ENCODE data around the gene ZNHIT2. TPM values are rescaled to one million over a fixed set of nuclear protein-coding genes. Genes with fewer than 3 reads are reported as not detected.
A peak's percentile ranks its signal among the peaks of the same experiment; 100 is the strongest.

Gene ZNHIT2
- total RNA-seq, 2 donors from 2014 or later, result 8.7 to 12.0 TPM

DNA sequence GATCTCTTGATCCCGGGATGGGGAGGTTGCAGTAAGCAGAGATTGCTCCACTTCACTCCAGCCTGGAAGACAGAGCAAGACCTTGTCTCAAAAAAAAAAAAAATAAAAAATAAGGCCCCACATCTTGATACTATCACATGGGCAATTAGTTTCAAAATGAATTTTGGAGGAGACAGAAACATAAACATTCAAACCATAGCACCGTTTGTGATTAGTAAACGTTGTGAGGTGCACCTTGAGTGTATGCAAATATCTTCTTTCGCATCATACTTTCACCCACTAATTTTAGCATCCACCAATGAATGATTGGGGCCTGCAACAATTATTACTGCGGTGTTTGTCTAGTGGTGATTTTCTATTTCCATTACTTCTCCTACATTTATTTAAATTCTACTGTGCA lies 41.5 kb upstream of the ZNHIT2 start:
- H3K36me3 ChIP-seq, result no peaks in the 10 kb centered on the region
- TF ChIP-seq, protein P1, sequence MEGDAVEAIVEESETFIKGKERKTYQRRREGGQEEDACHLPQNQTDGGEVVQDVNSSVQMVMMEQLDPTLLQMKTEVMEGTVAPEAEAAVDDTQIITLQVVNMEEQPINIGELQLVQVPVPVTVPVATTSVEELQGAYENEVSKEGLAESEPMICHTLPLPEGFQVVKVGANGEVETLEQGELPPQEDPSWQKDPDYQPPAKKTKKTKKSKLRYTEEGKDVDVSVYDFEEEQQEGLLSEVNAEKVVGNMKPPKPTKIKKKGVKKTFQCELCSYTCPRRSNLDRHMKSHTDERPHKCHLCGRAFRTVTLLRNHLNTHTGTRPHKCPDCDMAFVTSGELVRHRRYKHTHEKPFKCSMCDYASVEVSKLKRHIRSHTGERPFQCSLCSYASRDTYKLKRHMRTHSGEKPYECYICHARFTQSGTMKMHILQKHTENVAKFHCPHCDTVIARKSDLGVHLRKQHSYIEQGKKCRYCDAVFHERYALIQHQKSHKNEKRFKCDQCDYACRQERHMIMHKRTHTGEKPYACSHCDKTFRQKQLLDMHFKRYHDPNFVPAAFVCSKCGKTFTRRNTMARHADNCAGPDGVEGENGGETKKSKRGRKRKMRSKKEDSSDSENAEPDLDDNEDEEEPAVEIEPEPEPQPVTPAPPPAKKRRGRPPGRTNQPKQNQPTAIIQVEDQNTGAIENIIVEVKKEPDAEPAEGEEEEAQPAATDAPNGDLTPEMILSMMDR (IDR thresholded peaks at IDR 0.05), result no peak

DNA sequence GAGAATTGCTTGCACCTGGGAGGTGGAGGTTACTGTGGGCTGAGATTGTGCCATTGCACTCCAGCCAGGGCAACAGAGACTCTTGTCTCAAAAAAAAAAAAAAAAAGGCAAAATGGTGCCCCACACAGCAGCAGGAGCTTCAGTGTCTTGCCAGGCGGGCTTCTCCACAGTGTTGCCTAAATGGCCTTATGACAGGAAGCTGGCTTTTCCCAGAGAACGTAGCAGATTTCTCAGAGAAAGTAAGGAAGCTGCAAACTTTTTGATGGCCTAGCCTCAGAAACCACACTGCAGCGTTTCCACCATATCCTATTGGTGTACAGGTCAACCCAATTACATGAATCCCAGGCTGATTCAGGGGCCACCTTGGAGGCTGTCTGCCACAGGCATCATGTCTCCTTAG lies 39.8 kb upstream of the ZNHIT2 start:
- Histone ChIP-seq H3K4me3 (no peak overlapping the region), H3K9me3 (no peaks in the 10 kb centered on the region)

More for the DNA sequence above, 41.5 kb upstream of the ZNHIT2 start:
- no peak overlapping the region for H3K4me3 ChIP-seq
- H3K27me3 ChIP-seq, result no peaks in the 10 kb centered on the region
- H3K27ac ChIP-seq, result no peak overlapping the region
- H3K9me3 ChIP-seq, result no peaks in the 10 kb centered on the region
- H3K4me1 ChIP-seq, result no peaks in the 10 kb centered on the region
- no peak for DNase-seq (ENCODE audit: low spot score)

DNA sequence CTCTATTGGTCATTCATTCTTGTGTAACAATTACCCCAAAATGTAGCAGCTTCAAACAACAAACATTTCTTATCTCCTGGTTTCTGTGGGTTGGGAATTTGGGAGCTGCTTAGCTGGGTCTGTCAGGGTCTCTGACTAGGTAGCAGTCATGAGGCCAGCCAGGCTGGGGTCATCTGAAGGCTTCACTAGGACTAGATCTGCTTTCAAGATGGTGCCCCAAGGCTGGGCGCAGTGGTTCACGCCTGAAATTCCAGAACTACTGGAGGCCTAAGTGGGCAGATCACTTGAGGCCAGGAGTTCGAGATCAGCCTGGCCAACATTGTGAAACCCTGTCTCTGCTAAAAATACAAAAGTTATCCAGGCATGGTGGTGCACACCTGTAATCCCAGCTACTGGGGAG lies 39.4 kb upstream of the ZNHIT2 start:
- no peaks in the 10 kb centered on the region for H3K27me3 ChIP-seq
- H3K4me3 ChIP-seq, result no peak overlapping the region
- no peaks in the 10 kb centered on the region for H3K9me3 ChIP-seq
- TF ChIP-seq, protein P1 (IDR thresholded peaks at IDR 0.05), result no peak
- no peaks in the 10 kb centered on the region for H3K4me1 ChIP-seq
- H3K27ac ChIP-seq, result no peak overlapping the region
- no peaks in the 10 kb centered on the region for H3K36me3 ChIP-seq
- DNase-seq (ENCODE audit: low spot score), result no peak

More for the DNA sequence above, 39.8 kb upstream of the ZNHIT2 start:
- TF ChIP-seq, protein P1 (IDR thresholded peaks at IDR 0.05), result no peak
- H3K27me3 ChIP-seq, result no peaks in the 10 kb centered on the region
- DNase-seq (ENCODE audit: low spot score), result no peak
- no peaks in the 10 kb centered on the region for H3K4me1 ChIP-seq
- H3K36me3 ChIP-seq, result no peaks in the 10 kb centered on the region
- H3K27ac ChIP-seq, result no peak overlapping the region

DNA sequence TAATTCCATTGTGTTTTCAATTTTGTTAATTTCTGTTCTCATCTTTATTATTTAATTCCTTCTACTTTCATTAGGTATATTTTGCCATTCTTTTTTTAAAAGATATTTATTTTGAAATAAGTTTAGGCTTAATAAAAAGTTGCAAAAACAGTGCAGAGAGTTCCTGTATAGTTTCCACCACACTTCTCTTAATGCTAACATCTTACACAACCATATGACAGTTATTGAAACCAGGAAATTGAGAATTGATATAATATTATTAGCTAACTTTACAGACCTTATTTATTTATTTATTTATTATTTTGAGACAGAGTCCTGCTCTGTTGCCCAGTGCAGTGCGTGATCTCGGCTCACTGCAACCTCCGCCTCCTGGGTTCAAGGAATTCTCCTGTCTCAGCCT lies 38.8 kb upstream of the ZNHIT2 start:
- Histone ChIP-seq H3K27ac (no peak overlapping the region), H3K4me1 (peaks cover 0 to 6% of the 10 kb centered on the region in 2 donors), H3K36me3 (no peaks in the 10 kb centered on the region), H3K9me3 (no peaks in the 10 kb centered on the region), H3K27me3 (no peaks in the 10 kb centered on the region), H3K4me3 (no peak overlapping the region)
- DNase-seq (ENCODE audit: low spot score), result no peak
- TF ChIP-seq, protein P1 (IDR thresholded peaks at IDR 0.05), result no peak

DNA sequence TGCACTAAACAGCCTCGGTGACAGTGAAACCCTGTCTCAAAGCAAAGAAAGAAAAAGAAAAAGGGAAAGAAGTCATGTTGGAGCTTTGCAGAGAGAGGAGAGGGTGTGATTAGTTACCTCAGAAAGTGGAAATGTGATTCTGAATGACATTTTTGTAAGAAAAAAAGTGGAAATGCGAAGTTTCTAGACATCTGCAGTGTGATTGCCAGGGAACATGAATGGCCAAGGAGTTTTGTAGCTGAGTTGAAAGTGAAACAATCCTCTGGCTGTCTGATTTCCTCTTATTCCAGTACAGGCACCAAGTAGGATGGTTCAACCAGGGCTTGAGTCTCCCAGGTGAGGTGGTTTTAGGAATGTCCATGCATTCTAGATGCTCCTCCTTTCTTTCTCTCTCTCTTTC lies 34.6 kb upstream of the ZNHIT2 start:
- no peak overlapping the region for H3K27ac ChIP-seq
- H3K4me1 ChIP-seq, result peaks cover 0 to 20% of the 10 kb centered on the region in 2 donors
- no peaks in the 10 kb centered on the region for H3K36me3 ChIP-seq
- H3K9me3 ChIP-seq, result no peaks in the 10 kb centered on the region
- DNase-seq (ENCODE audit: low spot score), result no peak
- TF ChIP-seq, protein P1 (IDR thresholded peaks at IDR 0.05), result no peak
- H3K27me3 ChIP-seq, result no peaks in the 10 kb centered on the region
- H3K4me3 ChIP-seq, result no peak overlapping the region

DNA sequence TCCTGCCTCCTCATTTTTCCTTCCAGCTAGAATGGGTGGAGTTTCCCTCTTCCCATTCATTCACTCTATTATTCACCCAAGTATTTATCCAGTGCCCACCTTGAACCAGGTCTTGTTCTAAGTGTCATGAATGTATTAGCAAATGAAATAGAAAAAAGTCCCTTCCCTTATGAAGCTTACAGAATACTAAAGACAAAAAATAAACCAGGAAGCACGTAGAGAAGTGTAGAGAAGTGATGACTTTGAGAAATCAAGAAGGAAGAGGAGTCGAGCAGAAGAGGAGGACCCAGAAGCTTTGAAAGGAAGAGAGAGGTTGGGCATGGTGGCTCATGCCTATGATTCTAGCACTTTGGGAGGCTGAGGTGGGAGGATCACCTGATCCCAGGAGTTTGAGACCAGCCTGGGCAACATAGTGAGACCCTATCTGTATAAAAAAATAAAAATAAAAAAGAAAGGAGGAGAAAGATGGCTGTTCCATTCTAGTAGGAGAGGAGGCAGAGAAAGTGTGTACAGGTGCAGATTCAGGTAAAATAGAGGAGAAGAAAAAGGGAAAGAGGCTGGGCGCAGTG lies 33.9 kb upstream of the ZNHIT2 start:
- H3K4me1 ChIP-seq, result peaks cover 0 to 20% of the 10 kb centered on the region in 2 donors
- H3K27ac ChIP-seq, result peak overlapping the region; percentile 73 to 82
- H3K27me3 ChIP-seq, result no peaks in the 10 kb centered on the region
- TF ChIP-seq, protein P1 (IDR thresholded peaks at IDR 0.05), result no peak
- no peak for DNase-seq (ENCODE audit: low spot score)
- H3K36me3 ChIP-seq, result no peaks in the 10 kb centered on the region
- H3K9me3 ChIP-seq, result no peaks in the 10 kb centered on the region
- H3K4me3 ChIP-seq, result no peak overlapping the region

All from right atrium auricular region (tissue), 2 donors.